ENCODE measurements around the gene AGPAT2.

The AGPAT2 gene

GRCh38 chr9:136723989-136724388 is 36.7 kb upstream of the AGPAT2 start:
- no peak for TF ChIP-seq ZFX (IDR thresholded peaks at IDR 0.05; ENCODE audit: borderline replicate concordance)
- H3K27ac ChIP-seq, result peak overlapping the region; percentile 85

GRCh38 chr9:136723362-136723976 is 36.2 kb upstream of the AGPAT2 start:
- TF ChIP-seq ZFX (IDR thresholded peaks at IDR 0.05; ENCODE audit: borderline replicate concordance), result no peak
- TF ChIP-seq, protein P1, sequence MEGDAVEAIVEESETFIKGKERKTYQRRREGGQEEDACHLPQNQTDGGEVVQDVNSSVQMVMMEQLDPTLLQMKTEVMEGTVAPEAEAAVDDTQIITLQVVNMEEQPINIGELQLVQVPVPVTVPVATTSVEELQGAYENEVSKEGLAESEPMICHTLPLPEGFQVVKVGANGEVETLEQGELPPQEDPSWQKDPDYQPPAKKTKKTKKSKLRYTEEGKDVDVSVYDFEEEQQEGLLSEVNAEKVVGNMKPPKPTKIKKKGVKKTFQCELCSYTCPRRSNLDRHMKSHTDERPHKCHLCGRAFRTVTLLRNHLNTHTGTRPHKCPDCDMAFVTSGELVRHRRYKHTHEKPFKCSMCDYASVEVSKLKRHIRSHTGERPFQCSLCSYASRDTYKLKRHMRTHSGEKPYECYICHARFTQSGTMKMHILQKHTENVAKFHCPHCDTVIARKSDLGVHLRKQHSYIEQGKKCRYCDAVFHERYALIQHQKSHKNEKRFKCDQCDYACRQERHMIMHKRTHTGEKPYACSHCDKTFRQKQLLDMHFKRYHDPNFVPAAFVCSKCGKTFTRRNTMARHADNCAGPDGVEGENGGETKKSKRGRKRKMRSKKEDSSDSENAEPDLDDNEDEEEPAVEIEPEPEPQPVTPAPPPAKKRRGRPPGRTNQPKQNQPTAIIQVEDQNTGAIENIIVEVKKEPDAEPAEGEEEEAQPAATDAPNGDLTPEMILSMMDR (IDR thresholded peaks at IDR 0.05), result no peak
- H3K27ac ChIP-seq, result peak overlapping the region; percentile 85

DNA sequence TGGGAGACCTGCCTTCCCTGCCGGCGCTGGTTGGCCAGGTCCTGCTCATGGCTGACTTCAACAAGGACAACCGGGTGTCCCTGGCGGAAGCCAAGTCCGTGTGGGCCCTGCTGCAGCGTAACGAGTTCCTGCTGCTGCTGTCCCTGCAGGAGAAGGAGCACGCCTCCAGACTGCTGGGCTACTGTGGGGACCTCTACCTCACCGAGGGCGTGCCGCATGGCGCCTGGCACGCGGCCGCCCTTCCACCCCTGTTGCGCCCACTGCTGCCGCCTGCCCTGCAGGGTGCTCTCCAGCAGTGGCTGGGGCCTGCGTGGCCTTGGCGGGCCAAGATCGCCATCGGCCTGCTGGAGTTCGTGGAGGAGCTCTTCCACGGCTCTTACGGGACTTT is 35.7 kb upstream of the AGPAT2 start:
- peak overlapping the region; percentile 85; the same call in 1 of the 2 replicates for H3K27ac ChIP-seq
- TF ChIP-seq, protein P1 (IDR thresholded peaks at IDR 0.05), result no peak
- TF ChIP-seq ZFX (IDR thresholded peaks at IDR 0.05; ENCODE audit: borderline replicate concordance), result no peak

GRCh38 chr9:136722093-136722968 is 35.1 kb upstream of the AGPAT2 start:
- TF ChIP-seq, protein P1 (IDR thresholded peaks at IDR 0.05), result no peak
- no peak for TF ChIP-seq ZFX (IDR thresholded peaks at IDR 0.05; ENCODE audit: borderline replicate concordance)
- peak overlapping the region; percentile 85; the same call in 1 of the 2 replicates for H3K27ac ChIP-seq

DNA sequence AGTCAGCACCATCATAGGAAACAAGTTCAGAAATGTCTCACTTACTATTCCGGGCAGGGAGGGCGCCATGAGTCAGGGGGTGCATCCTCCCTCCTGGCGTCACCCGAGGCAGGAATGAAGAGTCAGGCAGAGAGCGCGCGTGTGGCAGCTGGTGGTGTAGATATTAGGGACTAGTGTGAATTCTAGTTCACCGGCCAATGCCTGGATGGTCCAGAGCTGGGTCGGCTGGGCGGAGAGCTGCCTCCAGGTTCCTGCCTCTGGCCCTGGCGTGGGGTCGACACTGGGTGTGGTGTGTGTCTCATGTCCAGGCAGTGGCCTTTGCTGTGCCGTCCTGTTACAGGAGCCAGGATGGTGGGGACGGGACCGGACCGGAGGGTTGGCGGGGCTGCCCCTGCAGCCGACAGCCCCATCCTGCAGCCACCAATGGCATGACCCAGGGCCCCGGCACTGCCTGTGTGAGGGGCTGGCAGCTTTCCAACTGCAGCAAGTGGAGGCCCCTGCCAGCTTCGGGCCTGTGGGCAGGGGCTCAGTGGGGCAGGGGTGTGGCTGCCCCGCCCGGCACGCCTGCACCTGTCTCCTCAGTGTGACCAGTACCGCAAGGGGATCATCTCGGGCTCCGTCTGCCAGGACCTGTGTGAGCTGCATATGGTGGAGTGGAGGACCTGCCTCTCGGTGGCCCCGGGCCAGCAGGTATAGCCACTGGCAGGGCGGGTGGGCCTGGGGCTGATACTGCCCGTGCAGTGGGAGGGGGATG is 34.3 kb upstream of the AGPAT2 start:
- TF ChIP-seq ZFX (IDR thresholded peaks at IDR 0.05; ENCODE audit: borderline replicate concordance), result no peak
- TF ChIP-seq, protein P1 (IDR thresholded peaks at IDR 0.05), result no peak
- peak overlapping the region; percentile 85; the same call in 1 of the 2 replicates for H3K27ac ChIP-seq

DNA sequence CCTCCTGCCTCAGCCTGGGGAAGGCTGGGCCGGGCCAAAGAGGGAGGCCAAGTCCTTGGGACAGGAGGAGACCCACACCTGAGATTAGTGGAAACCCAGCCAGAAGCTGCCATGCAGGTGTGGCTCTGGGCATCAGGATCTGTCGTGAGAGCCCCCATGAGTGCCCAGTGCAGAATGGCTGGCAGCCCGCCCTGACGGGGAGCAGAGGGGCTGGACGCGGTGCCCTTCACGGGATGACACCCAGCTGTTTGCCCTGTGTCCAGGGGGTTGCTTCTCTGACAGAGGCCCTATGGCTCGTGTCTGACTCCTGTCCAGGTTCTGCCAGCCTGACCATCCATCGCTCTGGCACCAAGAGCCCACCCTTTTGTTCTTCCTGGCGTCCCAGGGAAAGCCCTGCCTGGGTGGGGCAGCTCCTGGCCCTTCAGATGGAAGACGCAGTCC is 33.7 kb upstream of the AGPAT2 start:
- TF ChIP-seq ZFX (IDR thresholded peaks at IDR 0.05; ENCODE audit: borderline replicate concordance), result no peak
- peak overlapping the region; percentile 85 for H3K27ac ChIP-seq

- no peak for TF ChIP-seq ZFX (IDR thresholded peaks at IDR 0.05; ENCODE audit: borderline replicate concordance)
- TF ChIP-seq, protein P1 (IDR thresholded peaks at IDR 0.05), result no peak
- H3K27ac ChIP-seq, result peak overlapping the region; percentile 85
Measured at GRCh38 chr9:136720251-136720897, 33.1 kb upstream of the AGPAT2 start.

Data from 22Rv1 (cell line).